AG09319 (cell line): Measurements from ENCODE around the gene AFAP1.

ENCODE experiments used
- DNase-seq: peaks from one replicate; pipeline ENCODE4 v3.0.0-alpha.2; 2010; ENCODE audit warnings: low read depth; ENCODE audit errors: extremely low read depth
- CTCF ChIP-seq: IDR thresholded peaks from 2 replicates; pipeline ENCODE4 v1.5.1; 2011; ENCODE audit warnings: low read depth, mild to moderate bottlenecking, inconsistent platforms, low read length, moderate library complexity

The AFAP1 gene

GRCh38 chr4:7867701-7868435, 71.8 kb downstream of the AFAP1 start:
- no peak for TF ChIP-seq CTCF
- no peak for DNase-seq

DNA sequence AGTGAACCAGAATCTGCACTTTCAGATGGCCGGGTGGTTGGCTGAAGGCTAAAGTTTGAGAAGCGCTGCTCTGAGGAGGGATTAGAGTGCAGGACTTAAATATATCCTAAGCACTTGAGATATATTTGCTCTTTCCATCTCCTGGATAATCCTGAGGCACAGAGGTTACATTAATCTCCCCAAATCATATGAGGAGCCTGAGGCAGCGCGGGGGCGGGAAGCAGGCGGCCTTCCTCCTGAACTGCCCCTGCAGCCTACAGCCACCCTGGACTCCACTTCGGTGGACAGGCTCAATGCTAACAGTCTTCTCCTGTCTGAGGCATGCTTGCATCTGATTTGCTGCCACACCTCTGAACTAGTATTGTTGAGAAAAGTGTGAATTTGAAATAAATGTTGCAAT, 72.5 kb downstream of the AFAP1 start:
- no peak for DNase-seq
- TF ChIP-seq CTCF: no peak

DNA sequence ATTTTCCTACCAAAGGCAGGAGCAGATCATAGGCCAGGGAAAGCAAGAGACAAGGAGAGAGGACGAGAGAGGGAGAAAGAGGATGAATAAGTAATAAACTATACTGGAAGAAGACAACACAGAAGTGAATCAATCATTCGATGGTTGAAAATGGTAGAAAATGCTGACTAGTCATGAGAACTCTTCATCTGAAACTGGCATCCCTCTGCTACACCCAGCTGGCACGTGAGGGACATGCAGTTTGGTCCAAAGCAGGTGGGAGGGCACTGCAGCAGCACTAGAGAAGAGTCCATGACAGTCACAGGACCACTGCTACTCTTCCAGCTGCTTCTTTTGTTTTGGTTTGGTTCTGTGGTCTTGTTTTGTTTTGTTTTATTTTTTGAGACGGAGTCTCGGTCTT, 74.1 kb downstream of the AFAP1 start:
- no peak for TF ChIP-seq CTCF
- no peak for DNase-seq

DNA sequence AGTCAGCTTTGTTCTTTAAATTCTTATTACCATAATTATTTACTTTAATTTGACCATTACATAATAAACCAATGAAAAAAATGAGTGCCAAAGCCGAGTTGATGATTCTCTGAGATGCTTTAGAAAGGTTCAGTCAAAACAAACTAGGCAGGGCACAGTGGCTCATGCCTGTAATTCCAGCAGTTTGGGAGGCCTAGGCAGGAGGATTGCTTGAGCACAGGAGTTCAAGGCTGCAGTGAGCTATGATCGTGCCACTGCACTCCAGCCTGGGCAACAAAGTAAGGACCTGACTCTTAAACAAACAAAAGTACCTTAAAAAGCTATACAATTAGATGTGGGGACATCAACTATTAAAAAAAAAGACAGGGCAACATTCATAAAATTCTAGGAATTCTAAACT, 75.0 kb downstream of the AFAP1 start:
- DNase-seq: no peak
- no peak for TF ChIP-seq CTCF

DNA sequence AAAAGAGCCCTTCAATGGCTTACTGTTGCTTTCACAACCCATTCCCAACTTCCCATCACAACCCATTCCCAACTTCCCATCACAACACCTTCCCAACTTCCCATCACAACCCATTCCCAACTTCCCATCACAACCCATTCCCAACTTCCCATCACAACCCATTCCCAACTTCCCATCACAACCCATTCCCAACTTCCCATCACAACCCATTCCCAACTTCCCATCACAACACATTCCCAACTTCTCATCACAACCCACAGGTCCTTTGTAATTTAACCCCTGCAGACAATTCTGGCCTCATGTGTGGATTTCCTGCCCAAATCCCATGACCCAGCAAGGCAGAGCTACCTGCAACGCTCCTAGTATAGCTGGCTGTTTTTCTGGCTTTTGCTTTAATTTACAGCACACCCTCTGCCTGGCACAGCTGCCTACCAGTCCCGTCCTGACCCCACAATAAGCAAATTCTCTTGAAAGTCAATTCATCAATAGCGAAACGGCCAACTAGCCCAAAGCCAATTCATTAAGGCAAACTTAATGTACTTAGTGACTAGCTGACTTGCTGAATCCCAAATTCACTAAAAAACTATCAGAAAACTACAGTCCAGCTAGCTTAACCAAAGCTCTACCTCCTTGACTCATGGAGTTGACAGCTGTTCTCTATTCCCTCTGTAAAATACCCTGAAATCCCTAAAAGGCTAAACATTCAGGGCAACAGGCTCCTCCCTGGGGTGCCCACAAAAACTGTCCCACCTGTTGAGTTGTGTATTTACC, 75.6 kb downstream of the AFAP1 start:
- no peak for TF ChIP-seq CTCF
- DNase-seq: no peak

DNA sequence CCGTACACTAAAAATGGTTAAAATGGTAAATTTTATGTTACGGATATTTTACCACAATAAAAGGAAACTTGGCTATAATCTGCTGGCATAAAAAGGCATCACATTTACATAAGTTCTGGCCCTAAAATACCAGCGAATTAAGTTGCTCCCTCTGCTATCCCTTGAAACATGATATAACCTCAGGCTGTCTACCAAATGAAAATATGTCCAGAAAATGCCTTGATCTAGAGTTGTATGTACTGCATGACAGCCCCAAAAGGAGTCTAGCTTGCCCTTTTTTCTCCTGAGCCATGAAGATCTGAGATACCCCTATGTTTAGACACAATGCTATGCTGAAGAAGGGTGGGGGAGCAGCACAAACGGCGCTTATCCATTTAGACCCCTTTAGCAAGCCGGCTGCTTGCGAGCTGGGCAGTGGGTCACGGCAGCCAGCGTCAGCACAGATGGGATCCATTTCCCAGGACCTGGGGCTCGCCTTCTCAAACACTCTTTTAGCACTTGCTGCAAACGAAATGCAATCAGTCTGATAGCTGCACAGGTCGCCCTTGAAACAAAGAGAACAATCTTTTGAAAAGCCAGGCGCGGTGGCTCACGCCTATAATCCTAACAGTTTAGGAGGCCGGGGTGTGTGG, 77.0 kb downstream of the AFAP1 start:
- no peak for TF ChIP-seq CTCF
- no peak for DNase-seq

DNA sequence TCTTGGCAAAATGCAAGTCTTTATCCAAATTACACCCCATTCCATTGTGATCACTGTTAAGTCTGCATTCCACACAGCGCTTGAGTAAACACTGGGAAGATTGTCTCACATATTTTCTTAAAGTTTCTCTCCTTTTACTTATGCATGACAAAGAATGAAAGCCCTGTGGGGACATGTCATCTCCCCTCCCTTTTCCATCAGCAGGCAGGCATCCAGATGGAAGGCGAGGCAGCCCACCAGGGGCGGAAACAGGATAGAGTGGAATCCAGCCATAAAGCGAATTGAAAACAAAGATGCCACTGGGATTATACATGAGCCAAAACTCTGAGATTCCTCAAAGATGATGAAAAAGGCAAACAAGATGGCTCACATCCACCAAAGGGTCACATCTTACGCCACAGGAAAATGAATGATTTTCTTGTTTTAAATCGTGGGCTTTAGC, 78.2 kb downstream of the AFAP1 start:
- no peak for TF ChIP-seq CTCF
- DNase-seq: peak; percentile 85
